Astrocyte (in vitro differentiated cells and primary cell): ENCODE results near the gene UBAP1. TPM values are rescaled to one million over a fixed set of nuclear protein-coding genes. Genes with fewer than 3 reads are reported as not detected.
"Not testable (repeated sequence)": the region's sequence is repeated elsewhere in the genome, so short reads cannot be mapped to it uniquely, and the experiment has no call there.

Experiments used
- DNase-seq: peaks from one replicate; pipeline ENCODE4 v3.0.0-alpha.2; 2010; ENCODE audit warnings: low read depth
- FAIRE-seq: peaks from 2 replicates; lab custom pipeline; 2011; peaks lifted over from hg19 to GRCh38; lab: Jason Lieb, UNC
- H2AFZ ChIP-seq: 2 replicates; pipeline ENCODE4 v1.6.0; 2012; ENCODE audit warnings: low read depth, low read length, inconsistent platforms
- H3K27ac ChIP-seq: 2 replicates; pipeline ENCODE4 v1.5.1; 2011; ENCODE audit warnings: low read depth, low read length, inconsistent platforms
- H3K27me3 ChIP-seq: 2 replicates; pipeline ENCODE4 v1.6.0; 2011; ENCODE audit warnings: low read length, inconsistent platforms; ENCODE audit not compliant: insufficient read depth
- H3K36me3 ChIP-seq: 2 replicates; pipeline ENCODE4 v1.5.1; 2011; ENCODE audit warnings: low read length, inconsistent platforms; ENCODE audit not compliant: insufficient read depth
- H3K4me1 ChIP-seq: 2 replicates; pipeline ENCODE4 v1.5.1; 2011; ENCODE audit warnings: low read length, inconsistent platforms; ENCODE audit not compliant: insufficient read depth
- H3K4me2 ChIP-seq: 2 replicates; pipeline ENCODE4 v1.6.0; 2012; ENCODE audit warnings: low read length, inconsistent platforms
- H3K4me3 ChIP-seq: 2 replicates; pipeline ENCODE4 v1.5.1; 2011; ENCODE audit warnings: low read depth, mild to moderate bottlenecking, low read length, inconsistent platforms; ENCODE audit not compliant: insufficient read depth
- H3K79me2 ChIP-seq: 2 replicates; pipeline ENCODE4 v1.6.0; 2012; ENCODE audit warnings: mild to moderate bottlenecking, low read length, inconsistent platforms; ENCODE audit not compliant: insufficient read depth
- H3K9ac ChIP-seq: 2 replicates; pipeline ENCODE4 v1.6.0; 2012; ENCODE audit warnings: mild to moderate bottlenecking, low read length, inconsistent platforms
- H3K9me3 ChIP-seq: 2 replicates; pipeline ENCODE4 v1.5.1; 2012; ENCODE audit warnings: low read depth, mild to moderate bottlenecking, low read length, inconsistent platforms; ENCODE audit not compliant: insufficient read depth
- H4K20me1 ChIP-seq: 2 replicates; pipeline ENCODE4 v1.6.0; 2012; ENCODE audit warnings: low read length, inconsistent platforms; ENCODE audit not compliant: insufficient read depth
- H3K27ac Mint-ChIP-seq: one replicate; pipeline ENCODE4 v1.8.0; 2021; ENCODE audit warnings: mild to moderate bottlenecking, mixed read lengths; ENCODE audit not compliant: unreplicated experiment
- H3K27me3 Mint-ChIP-seq: one replicate; pipeline ENCODE4 v1.8.0; 2021; ENCODE audit warnings: low read depth, mixed read lengths; ENCODE audit not compliant: unreplicated experiment
- H3K36me3 Mint-ChIP-seq: one replicate; pipeline ENCODE4 v1.8.0; 2021; ENCODE audit warnings: low read depth, mixed read lengths; ENCODE audit not compliant: unreplicated experiment
- H3K4me1 Mint-ChIP-seq: one replicate; pipeline ENCODE4 v1.8.0; 2021; ENCODE audit warnings: low read depth, mixed read lengths; ENCODE audit not compliant: unreplicated experiment
- H3K4me3 Mint-ChIP-seq: one replicate; pipeline ENCODE4 v1.8.0; 2021; ENCODE audit warnings: mild to moderate bottlenecking, moderate library complexity, mixed read lengths; ENCODE audit not compliant: unreplicated experiment
- H3K9me3 Mint-ChIP-seq: one replicate; pipeline ENCODE4 v1.8.0; 2021; ENCODE audit warnings: mild to moderate bottlenecking, mixed read lengths; ENCODE audit not compliant: unreplicated experiment
- EZH2 ChIP-seq: IDR thresholded peaks from 2 replicates; pipeline ENCODE4 v1.6.1; 2012; ENCODE audit warnings: mild to moderate bottlenecking, low read length, inconsistent platforms; ENCODE audit not compliant: insufficient read depth
- total RNA-seq: library from RNA; stranded (reverse); gene quantifications from 2 replicates; pipeline ENCODE4 v1.2.1, GENCODE V29; 2021
- TF ChIP-seq, protein P1 (sequence below): IDR thresholded peaks from 2 replicates; pipeline ENCODE4 v1.5.1; 2011; ENCODE audit warnings: low read depth, mild to moderate bottlenecking, inconsistent platforms, low read length, moderate library complexity; ENCODE audit not compliant: insufficient read depth

UBAP1 gene
- total RNA-seq, 1 donor from 2014 or later: 52.0 TPM

DNA sequence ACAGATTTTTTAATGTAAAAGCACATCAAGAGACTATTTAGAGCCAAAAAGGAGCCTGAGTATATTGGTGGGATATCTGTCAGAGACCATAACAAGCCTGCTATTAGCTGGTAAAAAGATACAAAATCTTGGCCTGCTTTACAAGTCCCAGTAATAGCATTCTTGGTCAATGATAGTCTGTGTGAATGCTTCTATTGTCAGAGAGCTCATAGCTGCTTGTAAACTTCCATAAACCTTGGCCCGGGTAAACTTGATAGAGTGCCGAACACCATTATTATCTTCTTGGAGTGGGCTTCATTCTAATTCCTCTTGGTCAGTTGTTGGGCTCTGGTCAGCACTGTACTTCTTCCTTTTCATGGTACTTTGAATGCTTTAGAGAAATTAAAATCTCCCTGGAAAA lies 64.0 kb downstream of the UBAP1 start:
- Mint-ChIP-seq H3K4me3 (no peak overlapping the region), H3K27ac (no peak overlapping the region), H3K9me3 (no peaks in the 10 kb centered on the region), H3K4me1 (peaks cover 5% of the 10 kb centered on the region), H3K27me3 (no peaks in the 10 kb centered on the region), H3K36me3 (peaks cover 21% of the 10 kb centered on the region)
- DNase-seq: peak; percentile 60
- H3K4me1 ChIP-seq: no peaks in the 10 kb centered on the region
- peak overlapping the region; percentile 44 for H3K27ac ChIP-seq
- peaks cover 71% of the 10 kb centered on the region for H3K79me2 ChIP-seq
- H4K20me1 ChIP-seq: peaks cover 71% of the 10 kb centered on the region
- no peaks in the 10 kb centered on the region for H3K27me3 ChIP-seq
- H3K4me2 ChIP-seq: no peak overlapping the region
- H3K9ac ChIP-seq: no peak overlapping the region
- FAIRE-seq: no peak
- H3K9me3 ChIP-seq: no peaks in the 10 kb centered on the region
- H3K36me3 ChIP-seq: peaks cover 10% of the 10 kb centered on the region
- no peak overlapping the region for H3K4me3 ChIP-seq
- TF ChIP-seq, protein P1, sequence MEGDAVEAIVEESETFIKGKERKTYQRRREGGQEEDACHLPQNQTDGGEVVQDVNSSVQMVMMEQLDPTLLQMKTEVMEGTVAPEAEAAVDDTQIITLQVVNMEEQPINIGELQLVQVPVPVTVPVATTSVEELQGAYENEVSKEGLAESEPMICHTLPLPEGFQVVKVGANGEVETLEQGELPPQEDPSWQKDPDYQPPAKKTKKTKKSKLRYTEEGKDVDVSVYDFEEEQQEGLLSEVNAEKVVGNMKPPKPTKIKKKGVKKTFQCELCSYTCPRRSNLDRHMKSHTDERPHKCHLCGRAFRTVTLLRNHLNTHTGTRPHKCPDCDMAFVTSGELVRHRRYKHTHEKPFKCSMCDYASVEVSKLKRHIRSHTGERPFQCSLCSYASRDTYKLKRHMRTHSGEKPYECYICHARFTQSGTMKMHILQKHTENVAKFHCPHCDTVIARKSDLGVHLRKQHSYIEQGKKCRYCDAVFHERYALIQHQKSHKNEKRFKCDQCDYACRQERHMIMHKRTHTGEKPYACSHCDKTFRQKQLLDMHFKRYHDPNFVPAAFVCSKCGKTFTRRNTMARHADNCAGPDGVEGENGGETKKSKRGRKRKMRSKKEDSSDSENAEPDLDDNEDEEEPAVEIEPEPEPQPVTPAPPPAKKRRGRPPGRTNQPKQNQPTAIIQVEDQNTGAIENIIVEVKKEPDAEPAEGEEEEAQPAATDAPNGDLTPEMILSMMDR: no peak
- TF ChIP-seq EZH2: no peak
- no peak overlapping the region for H2AFZ ChIP-seq

DNA sequence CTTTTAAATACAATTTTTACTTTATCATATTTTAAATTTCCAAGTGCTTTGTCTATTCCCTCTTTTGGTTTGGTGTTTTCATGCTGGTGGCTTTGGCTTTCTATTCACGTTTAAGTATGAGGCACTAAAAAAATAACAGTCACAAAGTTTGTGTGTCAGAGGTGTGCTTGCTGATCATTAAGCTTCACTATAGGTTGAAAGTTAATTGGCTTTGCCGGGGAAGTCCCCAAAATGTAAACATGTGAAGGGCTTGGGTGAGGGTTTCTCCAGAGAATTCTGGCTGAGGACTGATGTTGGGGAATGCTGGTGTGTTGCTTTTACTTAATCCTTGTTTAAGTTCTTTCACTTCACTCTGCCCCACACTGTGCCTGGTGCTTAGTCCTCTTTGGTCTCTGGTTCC lies 66.4 kb downstream of the UBAP1 start:
- not testable (repeated sequence) for H2AFZ ChIP-seq, H3K4me1 ChIP-seq, H3K4me3 Mint-ChIP-seq, H3K9me3 ChIP-seq, H3K4me1 Mint-ChIP-seq, DNase-seq, H3K9me3 Mint-ChIP-seq, H3K9ac ChIP-seq, FAIRE-seq, H3K27ac ChIP-seq, H3K27me3 Mint-ChIP-seq, H3K4me3 ChIP-seq, H3K4me2 ChIP-seq, H3K27me3 ChIP-seq, H3K27ac Mint-ChIP-seq
- peaks cover 17% of the 10 kb centered on the region for H3K36me3 ChIP-seq
- peaks cover 68% of the 10 kb centered on the region for H3K79me2 ChIP-seq
- peaks cover 36% of the 10 kb centered on the region for H3K36me3 Mint-ChIP-seq
- peaks cover 66% of the 10 kb centered on the region for H4K20me1 ChIP-seq

DNA sequence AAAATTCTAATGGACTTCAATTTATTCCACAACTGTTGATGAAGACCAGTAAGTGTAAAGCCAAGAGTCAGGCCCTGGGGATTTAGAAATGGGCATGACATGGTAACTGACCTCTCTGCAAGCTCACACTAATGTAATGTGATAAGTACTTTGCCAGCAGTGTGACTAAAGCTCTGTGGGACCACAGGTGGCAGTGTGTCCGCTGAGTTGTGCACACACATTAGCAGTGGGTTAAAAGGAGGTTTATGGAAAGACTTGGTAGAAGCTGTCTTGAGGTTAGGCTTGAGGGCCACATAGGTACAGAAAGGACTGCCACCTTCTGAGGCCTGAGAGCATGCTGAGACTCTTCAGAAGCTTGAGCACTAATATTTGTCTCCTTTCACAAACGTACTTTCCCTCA lies 67.6 kb downstream of the UBAP1 start:
- Histone ChIP-seq H3K27me3 (no peaks in the 10 kb centered on the region), H3K36me3 (peaks cover 19% of the 10 kb centered on the region), H3K4me1 (no peaks in the 10 kb centered on the region), H2AFZ (no peak overlapping the region), H3K4me3 (no peak overlapping the region), H4K20me1 (peaks cover 55% of the 10 kb centered on the region), H3K79me2 (peaks cover 58% of the 10 kb centered on the region), H3K4me2 (no peak overlapping the region), H3K27ac (no peak overlapping the region), H3K9me3 (no peaks in the 10 kb centered on the region), H3K9ac (no peak overlapping the region)
- TF ChIP-seq, protein P1: no peak
- TF ChIP-seq EZH2: no peak
- H3K27ac Mint-ChIP-seq: no peak overlapping the region
- no peaks in the 10 kb centered on the region for H3K27me3 Mint-ChIP-seq
- H3K4me1 Mint-ChIP-seq: peaks cover 5% of the 10 kb centered on the region
- DNase-seq: no peak
- H3K36me3 Mint-ChIP-seq: peaks cover 38% of the 10 kb centered on the region
- FAIRE-seq: no peak
- no peak overlapping the region for H3K4me3 Mint-ChIP-seq
- H3K9me3 Mint-ChIP-seq: no peaks in the 10 kb centered on the region

DNA sequence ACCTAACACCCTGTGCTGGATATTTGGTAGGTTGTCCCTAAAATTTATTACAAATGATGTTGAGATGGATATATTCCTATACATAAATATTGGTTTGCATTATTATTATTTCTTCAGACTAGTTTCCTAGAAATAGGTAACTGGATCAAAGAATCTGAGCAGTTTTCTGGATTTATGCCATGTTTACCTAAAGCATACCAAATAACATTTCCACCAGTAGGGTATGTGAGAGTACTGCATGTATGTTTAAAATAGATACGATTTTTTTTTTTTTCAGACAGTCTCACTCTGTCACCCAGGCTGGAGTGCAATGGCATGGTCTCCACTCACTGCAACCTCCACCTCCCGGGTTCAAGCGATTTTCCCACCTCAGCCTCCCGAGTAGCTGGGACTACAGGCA lies 68.9 kb downstream of the UBAP1 start:
- DNase-seq, H3K4me3 ChIP-seq, H3K27me3 Mint-ChIP-seq, FAIRE-seq, H3K4me2 ChIP-seq, H3K4me3 Mint-ChIP-seq, H3K4me1 ChIP-seq, H3K4me1 Mint-ChIP-seq, H2AFZ ChIP-seq, H3K27me3 ChIP-seq, H3K27ac Mint-ChIP-seq, H3K9me3 Mint-ChIP-seq, H3K9ac ChIP-seq, H3K27ac ChIP-seq, H3K9me3 ChIP-seq: not testable (repeated sequence)
- Histone ChIP-seq H3K36me3 (peaks cover 14% of the 10 kb centered on the region), H4K20me1 (peaks cover 50% of the 10 kb centered on the region), H3K79me2 (peaks cover 50% of the 10 kb centered on the region)
- peaks cover 36% of the 10 kb centered on the region for H3K36me3 Mint-ChIP-seq
